Muscle of back (tissue), 11 donors: ENCODE measurements around the gene ADAMTS12. TPM values are rescaled to one million over a fixed set of nuclear protein-coding genes. Genes with fewer than 3 reads are reported as not detected.

Experiments
- DNase-seq, 3 donors: peaks; one replicate each; pipeline versions ENCODE4 v3.0.0 to v3.0.0-alpha.2; 2013
- polyA plus RNA-seq, 10 donors: library from polyadenylated mRNA; unstranded; fragments of 120-200 nt; gene quantifications; one replicate each; pipeline ENCODE4 v1.2.1, GENCODE V29; 2013; ENCODE audit not compliant: insufficient read length in 10 of 10

Gene ADAMTS12
- polyA plus RNA-seq, 10 donors = 18.5 to 30.8 (median 23.9) TPM

- peak; percentile 30 to 53 (median 42) for DNase-seq
Observed at GRCh38 chr5:33852319-33852718, 39.5 kb downstream of the ADAMTS12 start.

GRCh38 chr5:33850100-33850594, 41.6 kb downstream of the ADAMTS12 start:
- no peak for DNase-seq

GRCh38 chr5:33848554-33848953, 43.2 kb downstream of the ADAMTS12 start:
- no peak for DNase-seq

- no peak for DNase-seq
Observed at GRCh38 chr5:33846851-33847250, 44.9 kb downstream of the ADAMTS12 start.

GRCh38 chr5:33843579-33843978, 48.2 kb downstream of the ADAMTS12 start:
- peak in 1 of 3 donors; percentile 55 for DNase-seq

- DNase-seq = no peak
Observed at GRCh38 chr5:33842456-33842855, 49.3 kb downstream of the ADAMTS12 start.

GRCh38 chr5:33841891-33842290, 49.9 kb downstream of the ADAMTS12 start:
- DNase-seq = no peak

GRCh38 chr5:33840927-33841547, 50.8 kb downstream of the ADAMTS12 start:
- DNase-seq = no peak

- no peak for DNase-seq
Observed at GRCh38 chr5:33837301-33837700, 54.5 kb downstream of the ADAMTS12 start.

GRCh38 chr5:33834334-33834733, 57.5 kb downstream of the ADAMTS12 start:
- DNase-seq = no peak

- no peak for DNase-seq
Observed at GRCh38 chr5:33833237-33833575, 58.6 kb downstream of the ADAMTS12 start.

GRCh38 chr5:33832404-33833236, 59.2 kb downstream of the ADAMTS12 start:
- peak in 1 of 3 donors; percentile 43 for DNase-seq

GRCh38 chr5:33831041-33831440, 60.7 kb downstream of the ADAMTS12 start:
- DNase-seq = no peak

GRCh38 chr5:33829430-33829829, 62.4 kb downstream of the ADAMTS12 start:
- peak in 1 of 3 donors; percentile 26 for DNase-seq

- no peak for DNase-seq
Observed at GRCh38 chr5:33828626-33829308, 63.0 kb downstream of the ADAMTS12 start.

- no peak for DNase-seq
Observed at GRCh38 chr5:33827885-33828284, 63.9 kb downstream of the ADAMTS12 start.

GRCh38 chr5:33827018-33827707, 64.6 kb downstream of the ADAMTS12 start:
- no peak for DNase-seq

- peak; percentile 12 to 87 (median 44) for DNase-seq
Observed at GRCh38 chr5:33824516-33825195, 67.1 kb downstream of the ADAMTS12 start.

GRCh38 chr5:33817301-33817700, 74.5 kb downstream of the ADAMTS12 start:
- peak in 1 of 3 donors; percentile 43 for DNase-seq

- peak in 1 of 3 donors; percentile 30 for DNase-seq
Observed at GRCh38 chr5:33816791-33817190, 75.0 kb downstream of the ADAMTS12 start.

- no peak for DNase-seq
Observed at GRCh38 chr5:33812746-33813145, 79.0 kb downstream of the ADAMTS12 start.
